Colon (tissue), 2 donors: ENCODE data around the gene KPNA4.

Experiments used
- FAIRE-seq: peaks from 2 replicates; lab custom pipeline; 2012; peaks lifted over from hg19 to GRCh38; lab: Jason Lieb, UNC
- donor health status: control.
- donor health status: control.

The KPNA4 gene

GRCh38 chr3:160449636-160450598 lies 115.5 kb downstream of the KPNA4 start, which contains the start of gene TRIM59:
TSS of gene TRIM59 (minus strand) at chr3:160449786. CDS start at chr3:160439183, 10,603 bp downstream.
- no peak for FAIRE-seq

DNA sequence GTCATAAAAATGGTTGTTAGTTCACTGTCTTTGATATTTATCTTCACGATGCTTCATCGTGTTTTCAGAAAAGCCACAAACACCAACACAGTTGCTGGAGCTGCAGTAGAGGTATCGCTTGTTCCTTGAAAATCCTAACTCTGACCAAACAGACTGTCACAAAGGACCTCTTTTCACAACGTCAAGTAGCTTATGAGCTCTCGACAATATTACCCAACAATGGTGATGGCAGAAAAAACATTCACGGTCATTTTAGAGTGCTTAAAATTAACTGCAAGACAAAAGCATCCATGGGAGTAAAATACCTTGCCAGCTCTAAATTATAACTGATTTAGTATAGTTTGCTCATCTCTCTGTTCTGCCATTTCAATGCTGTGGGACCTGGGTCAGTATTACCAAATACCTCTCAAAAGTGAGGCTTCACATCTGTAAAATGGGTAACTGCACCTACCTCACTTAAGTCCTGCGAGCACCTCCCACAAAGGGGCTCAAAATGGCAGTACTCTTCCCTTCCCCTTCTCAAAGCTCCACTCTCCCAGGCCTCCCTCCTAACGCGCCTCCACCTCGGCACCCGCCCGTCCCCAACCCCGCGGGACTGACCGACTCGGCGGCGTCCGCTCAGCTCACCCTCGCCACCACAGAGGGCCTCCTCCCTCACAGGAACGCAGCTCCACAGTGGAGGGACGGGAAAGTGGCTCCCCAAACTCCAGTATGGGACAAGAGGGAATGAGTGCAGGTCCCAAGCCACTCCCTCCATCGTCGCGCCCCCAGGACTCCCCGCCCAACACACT lies 116.3 kb downstream of the KPNA4 start:
- no peak for FAIRE-seq

GRCh38 chr3:160447544-160447943 lies 117.8 kb downstream of the KPNA4 start:
- FAIRE-seq: no peak

DNA sequence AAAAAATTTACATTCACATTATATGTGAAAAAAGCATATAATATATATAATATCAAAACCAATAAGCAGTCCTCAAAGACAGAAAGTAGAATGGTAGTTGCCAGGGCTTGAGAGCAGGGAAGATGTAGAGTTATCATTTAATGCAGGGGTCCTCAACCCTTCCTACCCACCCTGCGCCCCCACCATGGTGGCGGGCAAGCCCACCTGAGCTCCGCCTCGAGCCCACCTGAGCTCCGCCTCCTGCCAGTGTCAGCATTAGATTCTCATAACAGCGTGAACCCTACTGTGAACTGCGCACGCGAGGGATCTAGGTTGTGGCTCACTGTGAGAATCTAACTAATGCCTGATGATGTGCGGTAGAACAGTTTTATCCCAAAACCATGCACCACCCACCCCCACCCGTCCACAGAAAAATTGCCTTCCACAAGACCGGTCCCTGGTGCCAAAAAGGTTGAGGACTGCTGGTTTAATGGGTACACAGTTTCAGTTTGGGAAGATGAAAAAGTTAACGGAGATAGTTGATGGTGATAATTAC lies 118.8 kb downstream of the KPNA4 start:
- no peak for FAIRE-seq

DNA sequence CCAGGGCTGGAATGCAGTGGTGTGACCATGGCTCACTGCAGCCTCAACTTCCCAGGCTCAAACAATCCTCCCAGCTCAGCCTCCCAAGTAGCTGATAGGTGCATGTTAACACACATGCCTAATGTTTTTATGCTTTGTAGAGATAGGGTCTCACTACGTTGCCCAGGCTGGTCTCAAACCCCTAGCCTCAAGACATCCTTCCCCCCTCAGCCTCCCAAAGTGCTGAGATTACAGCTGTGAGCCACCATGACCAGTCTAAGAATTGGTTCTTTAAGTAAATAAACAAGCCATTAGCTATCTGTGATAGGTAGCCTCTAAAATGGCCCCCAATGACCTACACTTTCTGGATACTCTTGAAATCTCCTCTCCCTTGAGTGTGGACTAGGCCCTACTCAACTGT lies 119.5 kb downstream of the KPNA4 start:
- no peak for FAIRE-seq
